Retinal pigment epithelial cell (primary cell): Measurements from ENCODE around the gene PSD4.

Source experiments
- DNase-seq: peaks from one replicate; pipeline ENCODE4 v3.0.0-alpha.2; 2010; ENCODE audit warnings: low read depth
- H3K4me3 ChIP-seq: 2 replicates; pipeline ENCODE4 v1.5.1; 2011; ENCODE audit warnings: mild to moderate bottlenecking, low read length, control low read depth, moderate library complexity
- TF ChIP-seq, protein P1 (sequence below): conservative IDR thresholded peaks from 2 replicates; pipeline ENCODE4 v1.5.1; 2011; ENCODE audit warnings: low read depth, low read length, control low read depth, inconsistent platforms

PSD4 gene

GRCh38 chr2:113169586-113169985 is 4.2 kb upstream of the PSD4 start:
- no peak overlapping the region for H3K4me3 ChIP-seq
- TF ChIP-seq, protein P1, sequence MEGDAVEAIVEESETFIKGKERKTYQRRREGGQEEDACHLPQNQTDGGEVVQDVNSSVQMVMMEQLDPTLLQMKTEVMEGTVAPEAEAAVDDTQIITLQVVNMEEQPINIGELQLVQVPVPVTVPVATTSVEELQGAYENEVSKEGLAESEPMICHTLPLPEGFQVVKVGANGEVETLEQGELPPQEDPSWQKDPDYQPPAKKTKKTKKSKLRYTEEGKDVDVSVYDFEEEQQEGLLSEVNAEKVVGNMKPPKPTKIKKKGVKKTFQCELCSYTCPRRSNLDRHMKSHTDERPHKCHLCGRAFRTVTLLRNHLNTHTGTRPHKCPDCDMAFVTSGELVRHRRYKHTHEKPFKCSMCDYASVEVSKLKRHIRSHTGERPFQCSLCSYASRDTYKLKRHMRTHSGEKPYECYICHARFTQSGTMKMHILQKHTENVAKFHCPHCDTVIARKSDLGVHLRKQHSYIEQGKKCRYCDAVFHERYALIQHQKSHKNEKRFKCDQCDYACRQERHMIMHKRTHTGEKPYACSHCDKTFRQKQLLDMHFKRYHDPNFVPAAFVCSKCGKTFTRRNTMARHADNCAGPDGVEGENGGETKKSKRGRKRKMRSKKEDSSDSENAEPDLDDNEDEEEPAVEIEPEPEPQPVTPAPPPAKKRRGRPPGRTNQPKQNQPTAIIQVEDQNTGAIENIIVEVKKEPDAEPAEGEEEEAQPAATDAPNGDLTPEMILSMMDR: no peak
- no peak for DNase-seq

GRCh38 chr2:113171334-113172075 is 2.3 kb upstream of the PSD4 start:
- TF ChIP-seq, protein P1: no peak
- no peak overlapping the region for H3K4me3 ChIP-seq
- no peak for DNase-seq

GRCh38 chr2:113172721-113173541 is 840 bp upstream of the PSD4 start:
- no peak for DNase-seq
- TF ChIP-seq, protein P1: no peak
- H3K4me3 ChIP-seq: no peak overlapping the region

- no peak overlapping the region for H3K4me3 ChIP-seq
- no peak for DNase-seq
- TF ChIP-seq, protein P1: no peak
Measured at GRCh38 chr2:113174376-113174750, 592 bp downstream of the PSD4 start.

GRCh38 chr2:113175042-113175628 is 1.4 kb downstream of the PSD4 start:
- H3K4me3 ChIP-seq: no peak overlapping the region
- no peak for DNase-seq
- TF ChIP-seq, protein P1: no peak

- TF ChIP-seq, protein P1: no peak
- H3K4me3 ChIP-seq: no peak overlapping the region
- DNase-seq: no peak
Measured at GRCh38 chr2:113175736-113176695, 2.2 kb downstream of the PSD4 start.
